GM21528 (cell line): ENCODE results near the gene CFAP45.
A peak's percentile ranks its signal among the peaks of the same experiment; 100 is the strongest.
"Not testable (repeated sequence)": the region's sequence is repeated elsewhere in the genome, so short reads cannot be mapped to it uniquely, and the experiment has no call there.

ENCODE experiments used
- ATAC-seq: cut with Tn5 transposase; IDR thresholded peaks from one replicate; pipeline ENCODE4 v1.9.1; 2021; ENCODE audit warnings: mild to moderate bottlenecking, moderate library complexity; ENCODE audit not compliant: unreplicated experiment, low FRiP score

The CFAP45 gene

DNA sequence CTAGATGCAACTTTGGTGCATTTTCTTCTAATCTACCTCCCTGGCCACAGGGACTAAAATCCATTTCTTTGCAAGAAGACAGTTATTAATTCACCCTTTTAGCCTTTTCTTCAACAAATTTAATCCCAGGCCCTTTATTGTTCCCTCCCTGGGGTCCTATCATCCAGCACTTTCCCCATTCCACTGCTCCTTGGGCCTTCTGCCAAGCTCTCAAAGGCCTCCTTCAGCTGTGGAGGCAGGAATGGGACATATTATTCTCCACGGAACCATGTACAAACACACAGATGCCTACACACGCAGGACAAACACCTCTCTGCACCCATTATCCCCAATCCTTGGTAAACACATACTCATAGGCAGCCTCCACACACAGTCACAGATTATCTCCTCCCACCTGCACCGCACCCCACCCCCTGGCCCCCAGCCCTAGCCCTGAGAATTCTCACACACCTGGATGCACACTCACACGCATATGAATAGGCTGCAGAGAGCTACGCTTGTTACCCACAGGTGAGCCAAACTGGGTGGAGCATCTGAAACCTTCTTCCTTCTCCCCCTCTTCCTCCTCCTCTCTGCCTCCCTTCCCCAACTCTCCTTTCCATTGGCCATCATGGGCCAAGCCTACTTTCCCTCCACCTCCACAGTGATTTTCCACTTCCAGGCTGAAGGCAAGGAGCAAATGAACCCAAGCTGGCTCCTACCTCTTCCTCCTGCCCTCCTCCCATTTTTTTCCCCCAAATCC, 13.7 kb upstream of the CFAP45 start:
- no peak for ATAC-seq

- no peak for ATAC-seq
Measured at GRCh38 chr1:159911326-159912070, 11.5 kb upstream of the CFAP45 start.

DNA sequence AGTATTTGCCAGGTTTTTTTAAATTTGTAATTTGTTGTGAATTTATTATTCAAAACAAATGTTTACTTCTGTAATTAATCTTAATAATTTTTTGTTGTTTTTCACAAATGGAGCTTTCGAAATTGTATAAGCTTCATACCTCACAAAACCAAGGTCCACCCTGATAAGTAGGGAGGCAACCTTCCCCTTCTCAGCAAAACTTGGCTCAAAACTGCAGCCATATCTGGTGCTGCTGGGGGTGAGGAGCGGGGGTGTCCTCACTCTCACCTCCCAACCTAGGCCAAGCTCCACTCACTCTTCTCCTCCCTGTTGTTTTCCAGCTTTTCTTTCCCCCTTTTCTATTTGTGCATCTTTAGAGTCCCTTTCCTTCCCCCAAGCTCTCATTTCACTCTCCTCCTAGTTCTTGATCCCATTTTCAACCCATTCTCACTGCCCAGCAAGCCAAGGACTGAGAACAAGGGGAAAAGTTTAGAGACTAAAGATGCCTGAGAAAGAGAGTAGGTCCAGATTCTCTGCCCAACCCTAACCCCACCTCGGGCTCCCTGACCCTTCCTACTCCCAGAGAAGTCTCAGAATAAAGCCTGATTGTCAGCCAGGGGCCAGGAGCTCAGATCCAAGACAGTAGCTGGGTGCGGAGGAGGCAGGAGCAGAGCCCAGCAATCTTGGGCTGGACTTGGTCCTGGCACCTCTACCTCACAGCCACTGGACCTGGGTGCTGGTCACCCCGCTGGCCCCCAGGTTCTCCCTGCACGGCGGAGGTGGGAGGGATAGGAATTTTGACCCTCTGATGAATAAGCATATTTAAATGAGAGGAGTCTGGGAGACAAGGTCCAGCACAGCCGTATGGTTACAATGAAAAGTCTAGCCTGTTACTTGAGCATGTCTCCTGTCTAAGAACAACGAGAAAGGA, 8.3 kb upstream of the CFAP45 start:
- no peak for ATAC-seq

DNA sequence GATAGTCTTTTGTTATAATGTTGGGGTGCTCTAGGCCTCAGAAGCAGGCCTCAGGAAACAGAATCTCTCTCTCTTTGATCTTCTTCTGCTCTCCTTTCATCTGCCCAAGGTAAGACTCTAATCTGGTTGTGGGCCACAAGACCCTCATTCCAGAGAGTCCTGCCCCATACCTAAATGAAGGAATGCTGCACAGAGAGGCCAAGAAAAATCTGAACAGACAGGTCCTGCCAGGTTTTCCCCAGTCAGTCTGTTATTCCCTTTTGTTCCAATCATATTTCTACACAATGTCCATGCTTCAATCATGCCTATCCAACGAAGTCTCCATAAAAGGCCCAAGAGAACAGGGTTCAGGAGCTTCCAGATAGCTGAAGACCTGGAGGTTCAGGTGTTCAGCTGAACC, 7.0 kb upstream of the CFAP45 start:
- ATAC-seq: no peak

DNA sequence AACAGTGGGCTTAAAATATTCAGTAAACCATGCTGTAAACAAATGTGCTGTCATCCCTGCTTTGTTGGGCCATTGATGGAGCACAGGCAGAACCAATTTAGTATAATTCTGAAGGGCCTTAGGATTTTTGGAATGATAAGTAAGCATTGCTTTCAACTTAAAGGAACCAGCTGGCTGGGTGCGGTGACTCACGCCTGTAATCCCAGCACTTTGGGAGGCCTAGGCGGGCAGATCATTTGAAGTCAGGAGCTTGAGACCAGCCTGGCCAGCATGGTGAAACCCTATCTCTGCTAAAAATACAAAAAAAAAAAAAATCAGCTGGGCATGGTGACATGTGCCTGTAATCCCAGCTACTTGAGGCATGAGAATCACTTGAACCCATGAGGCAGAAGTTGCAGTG, 4.1 kb upstream of the CFAP45 start:
- not testable (repeated sequence) for ATAC-seq

GRCh38 chr1:159902541-159902940, 2.6 kb upstream of the CFAP45 start:
- no peak for ATAC-seq

DNA sequence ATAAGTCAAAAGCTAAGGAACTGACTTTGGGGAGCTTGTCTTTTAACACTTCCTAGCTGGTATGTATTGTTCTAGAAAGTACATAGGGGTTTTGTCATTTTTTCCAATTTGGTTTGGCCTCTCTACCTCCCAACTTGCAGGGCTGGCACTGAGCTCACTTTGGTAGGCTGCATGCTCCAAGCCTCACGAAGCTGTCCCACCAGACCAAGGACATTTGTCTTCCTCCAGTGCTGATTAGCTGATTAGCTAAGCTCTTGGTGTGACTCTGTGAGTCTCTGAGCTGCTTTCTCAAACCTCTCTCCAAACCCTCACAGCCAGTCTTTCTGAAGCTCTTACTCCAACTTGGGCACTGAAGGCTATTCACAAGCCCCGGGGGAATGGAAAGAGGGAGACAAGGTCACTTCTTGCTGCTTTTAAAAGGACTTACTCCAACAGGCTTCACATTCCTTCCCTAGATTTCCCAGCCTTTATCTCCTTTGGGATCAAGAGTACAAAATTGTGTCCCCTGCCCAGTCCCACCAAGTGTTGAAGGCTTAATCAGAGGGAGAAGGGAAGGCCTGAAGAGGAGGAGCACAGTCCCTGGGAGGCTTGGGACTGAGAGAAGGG, 893 bp upstream of the CFAP45 start:
- no peak for ATAC-seq

DNA sequence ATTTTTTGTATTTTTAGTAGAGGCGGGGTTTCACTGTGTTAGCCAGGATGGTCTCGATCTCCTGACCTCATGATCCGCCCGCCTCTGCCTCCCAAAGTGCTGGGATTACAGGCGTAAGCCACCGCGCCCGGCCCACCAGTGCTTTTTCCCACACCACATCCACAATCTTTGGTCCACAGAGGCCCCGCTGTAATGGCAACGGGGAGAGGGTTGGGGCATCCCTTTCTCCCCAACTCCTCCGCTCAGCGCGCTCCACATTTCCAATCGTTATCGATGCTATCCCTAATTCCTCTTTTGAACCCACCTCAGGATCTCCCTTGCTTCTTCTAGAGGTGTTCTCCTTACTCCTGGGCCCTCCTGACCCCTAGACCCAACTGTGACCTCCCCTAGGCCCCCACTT, 331 bp downstream of the CFAP45 start:
- not testable (repeated sequence) for ATAC-seq

DNA sequence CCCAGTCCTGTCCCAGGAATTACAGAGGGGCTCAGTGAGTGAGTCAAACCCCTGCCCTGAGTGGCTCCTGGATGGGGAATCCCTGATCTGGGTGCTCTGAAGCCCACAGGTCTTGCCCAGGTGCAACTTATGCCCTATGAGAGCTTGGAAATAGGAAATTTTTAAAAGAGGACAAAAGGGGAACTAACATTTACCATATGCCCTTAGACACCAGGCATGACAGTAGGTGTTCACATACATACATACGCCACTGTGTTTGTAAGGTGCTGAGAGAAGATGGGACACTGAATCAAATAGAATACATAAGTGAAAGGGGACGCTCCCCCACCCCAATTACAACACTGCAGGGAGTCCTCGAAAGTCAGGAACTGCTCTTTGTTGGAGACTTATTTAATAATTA, 1.4 kb downstream of the CFAP45 start:
- no peak for ATAC-seq

DNA sequence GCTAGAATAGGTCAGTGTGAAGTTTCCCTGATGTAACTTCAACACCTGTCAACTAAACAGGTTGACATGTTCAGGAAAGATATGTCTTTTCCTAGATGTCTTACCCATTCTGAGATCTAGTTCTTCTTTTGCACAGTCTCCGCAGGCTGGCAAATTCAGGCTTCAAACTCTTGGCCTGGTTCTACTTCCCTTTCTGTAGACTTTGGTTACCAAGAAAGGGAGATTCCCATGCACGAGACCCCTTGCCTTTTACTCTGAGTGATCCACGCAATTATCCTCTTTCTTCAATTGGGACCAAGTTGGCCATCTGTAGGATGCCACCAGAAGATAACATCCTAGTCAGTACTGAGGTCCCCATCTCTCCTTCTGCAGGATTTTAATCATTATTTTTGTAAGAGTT, 2.0 kb downstream of the CFAP45 start:
- ATAC-seq: no peak

GRCh38 chr1:159896546-159896930, 3.4 kb downstream of the CFAP45 start:
- ATAC-seq: no peak

DNA sequence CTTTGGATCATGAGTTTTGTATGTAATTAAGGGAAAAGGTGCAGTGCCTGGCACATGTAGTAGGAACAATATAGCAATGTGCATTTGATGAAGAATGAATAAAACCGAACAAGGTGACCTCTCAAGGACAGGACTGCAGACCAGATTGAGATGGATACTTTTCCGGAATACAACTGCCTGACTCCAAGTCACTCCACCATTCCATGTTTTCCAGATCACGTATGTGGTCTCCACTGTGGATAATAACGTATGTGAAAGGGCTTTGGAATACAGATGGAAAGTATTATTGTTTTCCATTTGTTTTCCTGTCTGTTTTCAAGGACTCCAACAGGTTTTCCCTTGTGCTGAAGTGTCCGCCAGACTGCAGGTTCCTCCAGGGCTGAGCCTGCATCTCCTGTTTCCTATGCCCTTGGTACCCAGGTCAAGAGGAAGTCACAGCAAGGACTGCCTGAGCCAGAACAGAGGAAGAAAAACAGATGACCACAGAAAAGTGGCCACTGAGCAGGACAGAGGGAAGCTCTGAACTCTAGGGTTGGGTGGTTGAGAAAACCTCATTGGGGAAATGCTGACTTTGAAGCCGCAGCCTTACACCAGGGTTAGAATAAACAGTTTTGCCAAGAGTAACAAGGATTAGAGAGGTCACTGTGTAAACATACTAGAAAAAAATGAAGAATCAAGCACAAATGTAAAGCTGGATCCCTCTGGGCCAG, 4.0 kb downstream of the CFAP45 start:
- no peak for ATAC-seq

DNA sequence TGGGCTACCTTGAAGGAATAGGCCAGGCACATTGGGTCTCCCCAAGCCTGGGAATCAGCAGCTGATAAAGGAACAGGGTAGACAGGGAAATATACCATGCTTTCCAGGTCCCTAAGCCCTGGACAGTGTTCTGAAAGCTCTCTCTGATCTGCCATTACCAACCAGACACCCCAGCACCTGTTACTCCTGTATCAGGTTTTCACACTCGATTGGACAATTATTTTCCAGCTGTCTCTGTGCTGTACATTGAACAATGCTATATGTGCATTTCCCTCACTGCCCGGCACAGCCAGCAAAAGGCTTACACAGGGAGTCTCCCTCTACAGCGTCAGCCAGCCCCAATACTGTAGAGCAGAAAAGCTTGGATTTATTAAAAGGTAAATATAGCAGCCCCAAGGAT, 4.7 kb downstream of the CFAP45 start:
- no peak for ATAC-seq

DNA sequence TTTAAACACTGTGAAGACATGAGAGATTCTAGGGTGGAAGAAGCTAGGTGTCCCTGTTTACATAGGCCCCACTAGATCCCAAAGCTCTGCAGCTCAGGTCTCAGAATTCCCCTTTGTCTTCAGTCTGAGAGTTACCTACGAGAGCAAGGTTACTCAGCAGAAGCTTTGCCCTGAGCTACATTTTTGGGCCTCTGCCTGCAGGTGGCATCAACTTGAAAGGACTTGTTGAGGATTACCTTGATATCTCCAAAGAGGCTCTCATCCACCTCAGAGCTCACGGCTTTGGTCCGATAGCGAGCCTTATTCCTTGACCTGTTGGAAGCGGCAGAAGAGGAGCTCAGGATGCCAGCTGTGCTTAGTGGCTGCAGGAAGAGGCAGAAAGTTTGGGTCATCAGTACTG, 7.0 kb downstream of the CFAP45 start:
- ATAC-seq: no peak

- peak; percentile 62 for ATAC-seq
Measured at GRCh38 chr1:159891275-159892157, 8.4 kb downstream of the CFAP45 start.

GRCh38 chr1:159890390-159890789, 9.6 kb downstream of the CFAP45 start:
- no peak for ATAC-seq

- ATAC-seq: peak; percentile 91
Measured at GRCh38 chr1:159889821-159890252, 10.1 kb downstream of the CFAP45 start.

GRCh38 chr1:159889202-159889601, 10.8 kb downstream of the CFAP45 start:
- no peak for ATAC-seq

- ATAC-seq: no peak
Measured at GRCh38 chr1:159884296-159884695, 15.7 kb downstream of the CFAP45 start.
